Muscle layer of colon (tissue), 2 donors: ENCODE results near the gene PAN2.
A peak's percentile ranks its signal among the peaks of the same experiment; 100 is the strongest.
"Not testable (repeated sequence)": the region's sequence is repeated elsewhere in the genome, so short reads cannot be mapped to it uniquely, and the experiment has no call there.

ENCODE experiments used
- H3K27ac ChIP-seq: one replicate; pipeline ENCODE4 v1.7.0; 2013; ENCODE audit warnings: low read depth, mild to moderate bottlenecking, low read length, moderate library complexity
- H3K27me3 ChIP-seq, 2 donors: one replicate each; pipeline ENCODE4 v1.7.0; 2013; ENCODE audit warnings: low read length in 2 of 2, mild to moderate bottlenecking in 2 of 2; ENCODE audit not compliant: insufficient read depth in 2 of 2, control insufficient read depth in 1 of 2
- H3K36me3 ChIP-seq: one replicate; pipeline ENCODE4 v1.7.0; 2013; ENCODE audit warnings: mild to moderate bottlenecking, low read length; ENCODE audit not compliant: insufficient read depth
- H3K4me1 ChIP-seq: one replicate; pipeline ENCODE4 v1.7.0; 2013; ENCODE audit warnings: mild to moderate bottlenecking, low read length; ENCODE audit not compliant: insufficient read depth
- H3K4me3 ChIP-seq, 2 donors: one replicate each; pipeline ENCODE4 v1.7.0; 2013; ENCODE audit warnings: low read length in 2 of 2, low read depth in 1 of 2, mild to moderate bottlenecking in 1 of 2, moderate library complexity in 1 of 2
- H3K9ac ChIP-seq: one replicate; pipeline ENCODE4 v1.7.0; 2013; ENCODE audit warnings: low read length
- H3K9me3 ChIP-seq: one replicate; pipeline ENCODE4 v1.7.0; 2013; ENCODE audit warnings: mild to moderate bottlenecking, low read length
- donor health status: abdominal sarcoma.
- donor health status: Adenocarcinoma of cecum.

The PAN2 gene

GRCh38 chr12:56300644-56301464 lies 32.9 kb downstream of the PAN2 start:
- H3K27ac ChIP-seq, result peak overlapping the region; percentile 96
- H3K9ac ChIP-seq, result peak overlapping the region; percentile 84
- H3K4me3 ChIP-seq, result peak overlapping the region; percentile 82 to 90
- no peaks in the 10 kb centered on the region for H3K9me3 ChIP-seq
- H3K27me3 ChIP-seq, result no peaks in the 10 kb centered on the region
- peaks cover 52% of the 10 kb centered on the region for H3K4me1 ChIP-seq
- H3K36me3 ChIP-seq, result no peaks in the 10 kb centered on the region

GRCh38 chr12:56299853-56300643 lies 33.8 kb downstream of the PAN2 start, which contains the start of gene CS:
CS (minus strand) TSS chr12:56300330; CDS start chr12:56300201, 129 bp downstream.
- Histone ChIP-seq H3K27me3 (no peaks in the 10 kb centered on the region), H3K4me1 (peaks cover 52% of the 10 kb centered on the region), H3K27ac (peak within 1 kb of the TSS; percentile 96), H3K9ac (peak within 1 kb of the TSS; percentile 84), H3K4me3 (peak within 1 kb of the TSS; percentile 82 to 90), H3K9me3 (no peaks in the 10 kb centered on the region), H3K36me3 (no peaks in the 10 kb centered on the region)

DNA sequence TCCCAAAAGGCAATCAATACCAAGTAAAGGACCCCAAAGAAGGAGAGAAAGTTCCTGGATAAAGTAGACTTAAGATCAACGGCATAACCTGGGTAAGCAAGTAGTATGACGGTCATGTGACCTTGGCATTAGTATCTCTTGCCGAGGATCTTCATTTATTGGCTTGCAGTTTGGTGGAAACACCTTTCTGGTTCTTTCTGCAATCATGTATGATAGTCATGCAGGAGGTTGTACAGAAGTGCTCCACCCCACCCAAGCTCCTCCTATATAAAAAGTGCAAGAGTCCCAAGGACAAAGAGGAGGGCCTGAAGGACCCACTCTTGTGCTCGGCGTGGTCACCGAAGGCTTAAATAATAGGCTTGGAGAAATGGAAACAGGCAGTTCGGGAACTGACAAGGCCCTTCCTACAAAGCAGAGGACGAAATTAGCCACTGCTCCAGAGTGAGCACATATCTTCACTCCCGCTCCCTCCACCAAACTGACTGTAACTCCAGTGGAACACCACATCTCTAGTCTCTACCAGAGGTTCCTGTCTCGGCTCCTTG lies 34.4 kb downstream of the PAN2 start:
- Histone ChIP-seq H3K9ac (peak overlapping the region; percentile 37), H3K27ac (peak overlapping the region; percentile 96), H3K9me3 (no peaks in the 10 kb centered on the region), H3K4me1 (peaks cover 52% of the 10 kb centered on the region), H3K36me3 (no peaks in the 10 kb centered on the region), H3K27me3 (no peaks in the 10 kb centered on the region), H3K4me3 (peak overlapping the region; percentile 67 to 90)

DNA sequence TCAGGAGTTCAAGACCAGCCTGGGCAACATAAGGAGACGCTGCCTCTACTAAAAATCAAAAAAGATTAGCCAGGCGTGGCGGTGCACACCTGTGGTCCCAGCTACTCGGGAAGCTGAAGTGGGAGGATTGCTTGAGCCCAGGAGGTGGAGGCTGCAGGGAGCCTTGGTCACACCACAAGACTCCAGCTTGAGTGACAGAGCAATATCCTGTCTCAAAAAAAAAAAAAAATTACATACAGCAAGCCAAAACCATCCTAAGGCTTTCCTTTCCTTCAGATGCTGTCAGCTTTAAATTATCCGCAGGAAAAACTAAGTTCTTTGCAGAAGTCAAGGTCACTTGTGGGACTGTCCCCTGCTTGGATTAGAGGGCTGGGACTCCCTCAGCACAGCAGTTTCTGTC lies 35.0 kb downstream of the PAN2 start:
- peak overlapping the region; percentile 37 for H3K9ac ChIP-seq
- H3K4me3 ChIP-seq, result peak overlapping the region in 1 of 2 donors; percentile 67
- H3K27ac ChIP-seq, result no peak overlapping the region
- H3K27me3 ChIP-seq, result no peaks in the 10 kb centered on the region
- no peaks in the 10 kb centered on the region for H3K9me3 ChIP-seq
- H3K36me3 ChIP-seq, result no peaks in the 10 kb centered on the region
- H3K4me1 ChIP-seq, result peaks cover 52% of the 10 kb centered on the region

GRCh38 chr12:56297400-56297799 lies 36.4 kb downstream of the PAN2 start:
- H3K4me3 ChIP-seq, result peak overlapping the region in 1 of 2 donors; percentile 26

GRCh38 chr12:56296295-56296694 lies 37.5 kb downstream of the PAN2 start:
- H3K9ac ChIP-seq, result no peak overlapping the region
- H3K27me3 ChIP-seq, result no peaks in the 10 kb centered on the region
- peaks cover 4% of the 10 kb centered on the region for H3K36me3 ChIP-seq
- H3K4me1 ChIP-seq, result peaks cover 41% of the 10 kb centered on the region
- no peak overlapping the region for H3K27ac ChIP-seq
- H3K9me3 ChIP-seq, result no peaks in the 10 kb centered on the region
- no peak overlapping the region for H3K4me3 ChIP-seq

More at GRCh38 chr12:56297400-56297799, 36.4 kb downstream of the PAN2 start:
- Histone ChIP-seq H3K36me3 (no peaks in the 10 kb centered on the region), H3K27me3 (no peaks in the 10 kb centered on the region), H3K9me3 (no peaks in the 10 kb centered on the region), H3K4me1 (peaks cover 51% of the 10 kb centered on the region), H3K27ac (no peak overlapping the region), H3K9ac (no peak overlapping the region)

DNA sequence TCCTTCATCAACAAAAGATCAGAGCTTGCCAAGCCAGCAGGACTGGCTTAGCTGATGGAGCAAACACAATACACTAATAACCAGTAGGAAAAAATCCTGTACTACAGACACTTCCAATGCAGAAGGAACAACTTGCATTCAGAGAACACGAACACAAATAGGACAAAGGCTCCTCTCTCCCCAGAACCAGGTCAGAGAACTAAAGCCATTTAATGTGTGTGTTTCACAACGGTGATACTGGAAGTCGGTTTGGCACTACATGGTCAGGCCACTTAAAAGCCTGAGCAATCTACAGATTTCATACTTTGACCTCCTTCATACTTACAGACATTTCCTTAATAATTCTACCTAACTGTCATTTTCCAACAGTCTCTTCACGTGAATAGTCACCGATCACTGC lies 40.0 kb downstream of the PAN2 start:
- Histone ChIP-seq H3K4me1 (peaks cover 28% of the 10 kb centered on the region), H3K9ac (no peak overlapping the region), H3K27me3 (no peaks in the 10 kb centered on the region), H3K9me3 (no peaks in the 10 kb centered on the region), H3K36me3 (peaks cover 6% of the 10 kb centered on the region), H3K4me3 (no peak overlapping the region), H3K27ac (no peak overlapping the region)

- Histone ChIP-seq H3K36me3 (peaks cover 24% of the 10 kb centered on the region), H3K4me1 (peaks cover 5% of the 10 kb centered on the region), H3K9me3 (no peaks in the 10 kb centered on the region), H3K9ac (no peak overlapping the region), H3K4me3 (no peak overlapping the region), H3K27ac (no peak overlapping the region), H3K27me3 (no peaks in the 10 kb centered on the region)
These were observed 45.0 kb downstream of the PAN2 start for GRCh38 chr12:56288705-56289387.

GRCh38 chr12:56286044-56286830 lies 47.6 kb downstream of the PAN2 start:
- H3K9me3 ChIP-seq, result no peaks in the 10 kb centered on the region
- H3K27me3 ChIP-seq, result no peaks in the 10 kb centered on the region
- H3K27ac ChIP-seq, result no peak overlapping the region
- no peak overlapping the region for H3K9ac ChIP-seq
- no peak overlapping the region for H3K4me3 ChIP-seq
- H3K4me1 ChIP-seq, result peaks cover 5% of the 10 kb centered on the region
- H3K36me3 ChIP-seq, result peaks cover 43% of the 10 kb centered on the region

GRCh38 chr12:56284263-56284662 lies 49.5 kb downstream of the PAN2 start:
- H3K27ac ChIP-seq, H3K4me1 ChIP-seq, H3K9me3 ChIP-seq, H3K27me3 ChIP-seq, H3K9ac ChIP-seq, H3K4me3 ChIP-seq: not testable (repeated sequence)
- peaks cover 50% of the 10 kb centered on the region for H3K36me3 ChIP-seq
